GM19468 (cell line): Measurements from ENCODE around the gene TTYH2.
A peak's percentile ranks its signal among the peaks of the same experiment; 100 is the strongest.
"Not testable (repeated sequence)": the region's sequence is repeated elsewhere in the genome, so short reads cannot be mapped to it uniquely, and the experiment has no call there.

Experiments
- ATAC-seq: cut with Tn5 transposase; IDR thresholded peaks from one replicate; pipeline ENCODE4 v1.9.1; 2021; ENCODE audit warnings: mild to moderate bottlenecking, moderate library complexity, moderate number of reproducible peaks; ENCODE audit not compliant: unreplicated experiment; ENCODE audit errors: extremely low read depth

TTYH2 gene

GRCh38 chr17:74212913-74213791 lies at the start of gene TTYH2:
TTYH2 (plus strand) TSS chr17:74213571; CDS start chr17:74213588, 17 bp downstream.
- ATAC-seq: peak; percentile 29

GRCh38 chr17:74163836-74164235 lies 49.5 kb upstream of the TTYH2 start:
- no peak for ATAC-seq

GRCh38 chr17:74164446-74165045 lies 48.8 kb upstream of the TTYH2 start:
- ATAC-seq: no peak

GRCh38 chr17:74165797-74166365 lies 47.5 kb upstream of the TTYH2 start:
- no peak for ATAC-seq

GRCh38 chr17:74170924-74171323 lies 42.4 kb upstream of the TTYH2 start:
- no peak for ATAC-seq

GRCh38 chr17:74172700-74173099 lies 40.7 kb upstream of the TTYH2 start:
- ATAC-seq: no peak

- ATAC-seq: no peak
These were observed 36.8 kb upstream of the TTYH2 start for GRCh38 chr17:74176546-74177001.

GRCh38 chr17:74177018-74177450 lies 36.3 kb upstream of the TTYH2 start:
- ATAC-seq: no peak

- ATAC-seq: no peak
These were observed 33.8 kb upstream of the TTYH2 start for GRCh38 chr17:74179576-74179975.

- ATAC-seq: no peak
These were observed 33.0 kb upstream of the TTYH2 start for GRCh38 chr17:74180336-74180735.

- no peak for ATAC-seq
These were observed 32.0 kb upstream of the TTYH2 start for GRCh38 chr17:74181341-74181740.

GRCh38 chr17:74182041-74182723 lies 31.2 kb upstream of the TTYH2 start:
- no peak for ATAC-seq

- no peak for ATAC-seq
These were observed 30.0 kb upstream of the TTYH2 start for GRCh38 chr17:74183411-74183810.

GRCh38 chr17:74185571-74186185 lies 27.7 kb upstream of the TTYH2 start:
- no peak for ATAC-seq

- no peak for ATAC-seq
These were observed 26.9 kb upstream of the TTYH2 start for GRCh38 chr17:74186498-74186897.

- no peak for ATAC-seq
These were observed 25.6 kb upstream of the TTYH2 start for GRCh38 chr17:74187761-74188160.

GRCh38 chr17:74188687-74189086 lies 24.7 kb upstream of the TTYH2 start:
- ATAC-seq: not testable (repeated sequence)

GRCh38 chr17:74190154-74190553 lies 23.2 kb upstream of the TTYH2 start:
- no peak for ATAC-seq

GRCh38 chr17:74190807-74191406 lies 22.5 kb upstream of the TTYH2 start:
- ATAC-seq: no peak
